Inflammatory macrophage treated with lipopolysaccharide for 4 hours (primary cell): Measurements from ENCODE around the gene CDR2.

Experiments
- DNase-seq: peaks from one replicate; pipeline ENCODE4 v3.0.0-alpha.2; 2020

The CDR2 gene

DNA sequence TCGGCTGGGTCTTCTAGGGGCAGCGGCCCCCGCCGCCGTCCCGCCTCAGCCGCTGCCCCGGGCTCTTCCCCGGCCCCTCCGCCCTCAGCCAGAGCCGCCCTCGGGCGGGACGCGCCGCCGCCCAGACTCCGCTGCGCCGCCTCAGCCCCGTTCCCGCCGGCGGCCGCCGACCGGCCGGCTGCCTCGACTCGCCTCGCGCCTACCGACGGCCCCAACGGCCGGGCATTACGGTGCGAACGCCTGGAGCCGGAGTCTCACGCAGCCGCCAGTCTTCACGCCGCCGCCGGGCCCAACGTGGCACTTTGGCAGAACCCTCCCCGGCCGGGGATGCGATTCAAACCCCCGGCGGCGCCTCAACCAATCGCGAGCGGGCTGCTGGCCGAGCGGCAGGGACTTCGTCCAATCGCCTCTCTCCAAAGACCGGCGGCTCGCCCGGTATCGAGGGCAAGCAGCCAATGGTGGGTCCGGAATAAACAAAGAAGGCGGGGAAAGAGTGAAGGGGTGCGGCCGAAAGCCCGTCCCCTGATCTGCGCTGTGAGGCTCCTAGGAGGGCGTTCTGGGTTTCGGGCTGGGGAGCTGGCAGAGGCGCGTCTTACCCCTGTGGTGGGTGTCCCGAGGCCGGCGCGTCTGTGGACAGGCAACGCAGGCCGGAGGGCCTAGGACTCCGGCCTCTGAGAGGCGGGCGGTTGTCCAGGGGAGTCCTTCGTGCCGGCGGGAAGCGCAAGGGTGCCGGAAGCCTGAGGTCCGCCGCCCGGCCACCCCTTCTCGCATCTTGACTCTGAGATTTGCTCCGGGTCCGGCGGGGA is at the start of gene CDR2:
TSS of gene CDR2 (minus strand) at position 309 of the 806 bp plus-strand sequence. CDS start 310 bp downstream, outside the sequence.
- peak; percentile 98 for DNase-seq

DNA sequence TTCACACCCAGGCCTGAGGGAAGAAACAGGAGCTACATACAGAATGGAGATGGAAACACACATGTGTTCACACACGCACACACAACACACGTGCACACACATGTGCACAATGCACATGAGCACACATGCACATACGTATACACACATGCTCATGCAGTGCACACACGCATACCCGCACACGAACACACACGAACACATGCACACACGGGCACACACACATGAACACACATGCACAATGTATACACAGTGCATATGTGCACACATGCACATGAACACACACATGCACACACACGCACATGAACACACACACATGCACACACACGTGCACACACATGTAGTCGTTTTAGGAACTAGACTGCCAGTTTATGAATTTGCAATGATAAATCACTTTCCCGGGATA is 49.3 kb upstream of the CDR2 start:
- no peak for DNase-seq

DNA sequence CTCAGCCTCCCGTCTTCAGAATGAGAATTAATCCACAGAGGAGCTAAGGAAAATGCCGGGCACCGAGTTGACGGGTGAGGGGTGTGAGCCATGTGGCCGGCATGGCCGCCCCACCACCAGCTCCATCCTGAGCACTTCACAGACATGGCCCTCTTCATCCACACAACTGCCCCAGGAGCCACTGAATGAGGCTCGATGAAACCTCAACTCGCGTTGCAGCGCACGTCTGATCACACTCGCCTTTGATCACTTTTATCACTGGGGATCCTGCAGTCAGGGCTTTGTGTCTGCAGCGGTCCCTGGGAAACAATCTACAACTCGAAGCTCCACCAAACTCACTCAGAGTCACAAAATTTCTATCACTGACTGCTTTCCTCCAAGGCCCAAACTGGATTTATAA is 46.7 kb upstream of the CDR2 start:
- DNase-seq: no peak

DNA sequence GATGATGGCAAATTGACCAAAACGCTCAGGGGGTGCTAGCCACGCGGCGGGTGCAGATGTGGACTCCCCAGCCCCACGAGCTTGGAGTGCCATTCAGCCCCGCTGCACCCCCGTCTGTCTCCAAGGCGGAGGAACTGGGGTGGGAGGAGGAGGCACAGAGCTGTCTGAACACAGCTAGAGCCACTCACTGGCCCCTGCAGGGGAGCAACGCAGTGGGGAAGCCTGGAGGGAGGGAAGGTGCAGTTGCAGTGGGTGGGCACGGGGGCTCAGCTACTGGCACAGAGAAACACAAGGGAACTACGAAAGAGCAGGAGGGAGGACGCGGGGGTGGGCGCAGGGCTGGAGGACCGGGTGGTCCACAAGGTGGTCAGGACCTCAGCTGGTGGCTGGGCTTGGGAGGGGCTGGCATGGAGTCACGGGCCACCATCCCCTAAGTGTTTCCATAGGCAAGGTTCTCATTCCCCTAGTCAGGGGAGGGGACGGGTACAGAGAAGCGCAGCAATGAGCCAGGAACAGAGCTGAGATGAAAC is 46.3 kb upstream of the CDR2 start:
- no peak for DNase-seq

DNA sequence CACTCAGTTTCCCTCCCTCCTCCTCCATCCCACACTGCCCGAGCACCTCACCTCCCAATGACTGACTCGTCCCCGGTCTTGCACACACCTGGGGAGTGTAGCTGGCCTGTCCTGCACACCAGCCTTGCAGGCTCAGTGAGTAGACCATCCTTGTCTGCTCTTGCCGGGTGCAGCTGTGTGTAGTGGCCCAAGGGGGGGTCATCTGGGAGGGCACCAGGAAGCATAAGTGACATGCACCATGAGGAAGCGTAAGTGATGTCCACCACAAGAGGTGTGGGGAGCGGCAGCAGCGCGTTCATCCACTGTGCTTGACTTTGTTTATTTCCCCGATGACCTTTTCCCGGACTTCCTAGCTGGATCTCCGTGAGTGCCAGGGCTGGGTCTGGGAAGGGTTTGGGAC is 45.5 kb upstream of the CDR2 start:
- DNase-seq: no peak

DNA sequence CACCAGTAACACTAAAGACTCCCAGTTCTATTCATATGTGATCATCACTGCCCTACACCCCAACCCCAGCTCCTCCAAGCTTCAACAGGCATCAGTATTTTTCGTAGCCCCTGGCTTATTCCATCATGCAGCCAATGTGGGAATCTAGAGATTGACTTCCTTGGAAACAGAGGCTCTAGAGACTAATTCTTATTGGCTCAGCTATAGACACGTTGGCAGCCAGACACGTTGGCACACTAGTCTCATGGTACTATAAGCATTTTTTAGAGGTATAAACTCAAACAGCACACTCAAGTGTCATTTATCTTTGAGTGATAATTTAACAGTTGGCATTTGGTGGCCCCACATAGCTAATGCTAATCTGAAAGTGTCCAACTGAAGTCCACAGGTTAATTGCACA is 44.4 kb upstream of the CDR2 start:
- no peak for DNase-seq

DNA sequence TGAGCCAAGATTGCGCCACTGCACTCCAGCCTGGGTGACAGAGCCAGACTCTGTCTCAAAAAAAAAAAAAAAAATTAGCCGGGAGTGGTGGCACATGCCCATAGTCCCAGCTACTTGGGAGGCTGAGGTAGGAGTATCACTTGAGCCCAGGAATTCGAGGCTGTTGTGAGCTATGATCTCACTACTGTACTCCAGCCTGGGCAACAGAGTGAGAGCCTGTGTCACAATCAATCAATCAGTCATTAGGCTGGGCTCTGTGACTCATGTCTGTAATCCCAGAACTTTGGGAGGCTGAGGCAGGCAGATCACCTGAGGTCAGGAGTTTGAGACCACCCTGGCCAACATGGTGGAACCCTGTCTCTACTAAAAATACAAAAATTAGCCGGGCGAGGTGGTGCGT is 43.4 kb upstream of the CDR2 start:
- DNase-seq: peak; percentile 23

DNA sequence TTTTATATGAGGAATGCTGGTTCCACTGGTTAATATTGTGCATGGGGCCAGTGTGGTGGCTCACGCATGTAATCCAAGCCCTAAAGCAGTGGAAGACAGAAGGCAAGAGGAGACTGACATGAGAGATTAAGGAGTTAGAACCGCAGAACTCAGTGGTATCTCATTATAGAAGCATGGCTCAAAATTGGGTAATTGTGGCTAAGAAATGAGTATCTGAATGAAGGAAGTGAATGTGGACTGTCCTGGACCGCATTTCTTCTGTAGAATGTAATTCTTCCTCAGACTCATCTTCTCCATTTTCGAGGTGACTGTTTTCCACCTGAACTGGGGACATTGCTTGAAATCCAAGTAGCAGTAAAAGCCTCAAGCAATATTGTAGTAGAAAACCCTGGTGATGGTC is 42.6 kb upstream of the CDR2 start:
- peak; percentile 36 for DNase-seq

DNA sequence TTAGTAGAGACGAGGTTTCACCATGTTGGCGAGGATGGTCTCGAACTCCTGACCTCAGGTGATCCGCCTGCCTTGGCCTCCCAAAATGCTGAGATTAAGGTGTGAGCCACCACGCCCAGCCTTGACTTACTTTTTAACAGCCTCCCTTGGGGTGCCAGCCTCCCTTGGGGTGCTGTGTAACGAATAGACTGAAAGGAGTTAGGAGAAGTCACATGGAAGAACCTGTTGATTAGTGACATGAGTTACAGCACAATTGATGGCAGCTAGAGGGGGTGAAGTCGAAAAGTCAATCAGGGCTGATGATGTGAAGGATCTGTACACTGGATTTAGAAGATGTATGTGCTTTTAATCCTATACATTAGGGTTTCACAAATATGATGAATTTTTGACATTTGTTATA is 39.4 kb upstream of the CDR2 start:
- no peak for DNase-seq

DNA sequence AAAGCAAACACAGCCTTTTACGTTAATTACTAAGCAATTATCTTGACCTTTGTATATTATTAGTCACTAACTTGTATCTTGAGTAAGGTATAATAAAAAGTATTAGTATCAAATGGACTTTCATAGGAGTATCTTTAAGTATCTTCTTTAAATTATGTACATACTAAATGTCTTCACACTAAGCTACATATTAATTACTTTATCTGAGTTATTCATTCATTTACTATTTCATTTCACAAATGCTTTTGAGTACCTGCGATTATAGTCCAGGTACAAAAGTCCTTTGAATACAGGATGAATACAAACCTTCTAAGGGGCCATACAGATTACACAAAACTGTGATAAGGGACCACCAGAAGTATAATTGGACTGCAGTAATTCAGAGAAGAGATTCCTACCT is 33.1 kb upstream of the CDR2 start:
- no peak for DNase-seq

DNA sequence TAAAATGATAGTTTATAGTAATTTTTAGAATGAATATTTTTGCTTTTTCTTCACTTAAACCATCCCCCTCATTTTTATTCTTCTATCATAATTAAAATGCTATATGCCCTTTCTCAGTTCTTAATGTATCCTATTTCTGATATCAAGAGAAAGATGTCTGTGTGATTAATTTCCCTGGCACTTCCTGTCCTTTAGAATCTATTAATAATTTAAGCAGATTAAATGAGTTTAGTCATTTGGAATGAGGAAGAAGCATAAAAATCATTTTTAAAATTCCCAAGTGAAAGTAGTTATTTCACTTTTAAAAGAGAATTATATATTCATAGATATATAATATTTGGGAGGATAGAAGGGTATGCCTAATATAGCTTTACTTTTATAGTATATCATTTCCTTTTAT is 27.8 kb upstream of the CDR2 start:
- DNase-seq: no peak

DNA sequence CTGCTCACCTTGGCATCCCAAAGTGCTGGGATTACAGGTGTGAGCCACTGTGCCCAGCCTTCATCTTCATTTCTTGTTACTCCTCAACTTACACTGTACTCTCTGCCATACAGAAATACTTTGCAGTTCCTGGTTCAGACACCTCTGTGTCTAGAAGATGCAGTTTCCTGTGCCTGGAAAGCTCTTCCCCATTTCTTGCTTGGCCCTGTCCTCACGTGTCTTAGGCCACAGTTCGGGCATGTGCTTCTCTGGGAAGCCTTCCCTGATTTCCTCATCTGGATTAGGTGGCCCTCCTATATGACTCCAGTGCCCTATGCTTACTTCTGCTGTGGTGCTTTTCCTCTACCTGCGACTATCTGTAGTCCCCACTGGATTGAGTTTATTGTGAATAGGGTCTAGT is 26.5 kb upstream of the CDR2 start:
- peak; percentile 64 for DNase-seq

DNA sequence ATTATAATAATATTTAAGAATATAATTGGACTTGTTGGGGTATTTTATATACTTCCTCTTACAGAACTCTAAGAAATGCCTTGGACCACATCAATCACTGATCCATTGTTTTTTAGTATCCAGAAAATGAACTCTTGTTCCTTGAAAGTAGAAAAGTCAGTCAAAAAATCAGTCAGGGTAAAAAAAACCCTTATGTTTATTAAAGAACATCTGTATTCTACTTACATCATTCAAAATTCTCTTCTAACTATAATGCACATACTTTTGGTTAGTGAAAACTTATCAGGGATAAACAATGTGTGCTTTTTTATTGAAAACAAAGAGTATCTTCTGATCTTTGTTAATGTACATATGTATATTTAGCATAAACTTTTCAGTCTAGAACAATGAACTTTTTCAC is 23.5 kb upstream of the CDR2 start:
- no peak for DNase-seq

DNA sequence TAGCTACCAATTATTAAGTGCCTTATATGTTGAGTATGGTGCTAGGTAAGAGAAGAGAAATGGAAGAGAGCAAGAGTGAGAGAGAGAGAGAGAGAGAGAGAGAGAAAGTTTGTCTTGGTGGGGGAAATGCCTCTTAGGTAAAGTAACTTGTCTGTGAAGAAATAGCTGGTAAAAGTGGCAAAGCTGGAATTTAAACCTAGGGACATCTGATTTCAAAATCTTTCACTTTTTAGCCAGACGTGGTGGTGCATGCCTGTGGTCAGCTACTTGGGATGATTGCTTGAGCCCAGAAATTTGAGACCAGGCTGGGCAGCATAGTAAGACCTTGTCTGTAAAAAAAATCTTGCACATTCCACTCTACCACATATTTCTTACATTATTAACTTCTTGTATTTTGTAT is 23.0 kb upstream of the CDR2 start:
- no peak for DNase-seq

DNA sequence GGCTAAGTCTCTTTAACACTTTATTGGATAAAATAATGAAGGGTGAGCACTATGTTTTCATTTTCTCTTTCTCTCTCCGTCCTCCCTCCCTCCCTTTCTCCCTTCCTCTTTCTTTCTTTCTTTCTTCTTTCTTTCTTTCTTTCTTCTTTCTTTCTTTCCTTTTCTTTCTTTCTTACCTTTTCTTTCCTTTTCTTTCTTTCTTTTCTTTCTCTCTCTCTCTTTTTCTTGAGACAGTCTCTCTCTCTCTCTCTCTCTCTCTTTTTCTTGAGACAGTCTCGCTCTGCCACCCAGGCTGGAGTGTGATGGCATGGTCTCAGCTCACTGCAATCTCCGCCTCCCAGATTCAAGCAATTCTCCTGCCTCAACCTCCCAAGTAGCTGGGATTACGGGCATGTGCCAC is 21.5 kb upstream of the CDR2 start:
- DNase-seq: no peak

DNA sequence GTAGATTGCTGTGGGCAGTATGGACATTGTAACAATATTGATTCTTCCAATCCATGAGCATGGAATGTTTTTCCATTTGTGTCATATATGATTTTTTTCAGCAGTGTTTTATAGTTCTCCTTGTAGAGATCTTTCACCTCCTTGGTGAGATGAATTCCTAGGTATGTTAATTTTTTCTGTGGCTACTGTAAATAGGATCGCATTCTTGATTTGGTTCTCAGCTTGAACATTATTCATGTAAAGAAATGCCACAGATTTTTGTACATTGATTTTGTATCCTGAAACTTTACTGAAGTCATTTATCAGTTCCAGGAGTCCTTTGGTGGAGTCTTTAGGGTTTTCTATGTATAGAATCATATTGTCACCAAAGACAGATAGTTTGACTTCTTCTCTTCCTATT is 19.7 kb upstream of the CDR2 start:
- no peak for DNase-seq

DNA sequence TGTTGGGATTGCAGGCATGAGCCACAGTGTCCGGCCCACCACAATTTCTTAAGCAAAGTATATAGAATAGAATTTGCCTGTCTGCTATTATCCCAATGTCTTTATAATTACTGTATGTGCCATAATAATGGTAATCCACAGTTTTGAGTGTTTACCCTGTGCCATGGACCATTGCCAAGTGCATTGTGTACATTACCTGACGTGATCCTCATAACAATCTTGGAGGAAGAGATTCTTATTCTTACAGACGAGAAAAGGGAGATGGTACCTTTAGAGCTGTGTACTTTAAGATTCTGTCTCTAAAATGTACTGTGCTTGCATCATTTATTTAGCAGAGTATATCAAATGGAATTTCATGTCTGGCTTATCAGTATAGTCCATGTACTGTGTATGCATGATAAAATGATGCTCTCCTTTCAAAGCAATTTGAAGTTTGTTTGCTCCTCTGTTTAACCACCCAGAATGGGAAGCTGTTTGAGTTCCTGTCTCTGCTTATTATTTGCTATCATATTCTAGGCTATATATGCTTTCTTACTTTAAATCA is 13.8 kb upstream of the CDR2 start:
- DNase-seq: no peak

DNA sequence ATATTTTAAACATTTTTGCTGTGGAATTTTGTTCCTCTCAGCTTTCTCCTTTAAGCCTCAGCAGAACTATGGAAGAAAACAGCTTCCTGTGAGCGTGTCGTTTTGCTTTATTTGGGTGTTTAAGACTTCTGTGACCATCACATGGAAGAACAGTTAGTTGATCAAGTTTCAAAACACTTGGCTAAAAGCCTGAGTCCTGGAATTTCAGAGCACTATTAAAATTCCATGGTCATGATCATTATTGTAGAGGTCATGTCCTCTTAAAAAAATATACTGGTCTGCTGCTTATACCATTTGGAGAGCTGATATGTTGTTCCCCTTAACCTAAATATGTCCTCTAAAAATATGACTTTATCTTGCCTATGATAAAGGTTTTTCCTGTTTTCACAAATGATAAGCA is 12.6 kb upstream of the CDR2 start:
- DNase-seq: no peak

DNA sequence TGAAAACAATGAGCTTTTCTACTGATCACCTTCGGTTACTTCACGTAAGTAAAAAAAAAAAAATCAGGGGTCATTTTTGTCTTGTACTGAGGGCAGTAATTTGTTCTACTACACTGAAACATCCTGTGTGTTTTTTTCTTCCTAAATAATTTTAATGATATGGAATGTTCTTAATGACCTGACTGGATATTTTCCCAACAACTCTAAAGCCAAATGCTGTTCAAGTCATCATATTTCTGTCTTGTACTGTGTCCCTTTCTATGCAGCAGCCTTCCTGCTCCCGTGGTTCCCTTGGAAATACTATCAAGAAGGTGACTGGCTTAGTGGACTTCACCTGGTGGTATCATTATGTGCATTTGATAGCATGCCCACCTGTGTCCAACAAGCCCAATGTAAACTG is 10.8 kb upstream of the CDR2 start:
- no peak for DNase-seq

DNA sequence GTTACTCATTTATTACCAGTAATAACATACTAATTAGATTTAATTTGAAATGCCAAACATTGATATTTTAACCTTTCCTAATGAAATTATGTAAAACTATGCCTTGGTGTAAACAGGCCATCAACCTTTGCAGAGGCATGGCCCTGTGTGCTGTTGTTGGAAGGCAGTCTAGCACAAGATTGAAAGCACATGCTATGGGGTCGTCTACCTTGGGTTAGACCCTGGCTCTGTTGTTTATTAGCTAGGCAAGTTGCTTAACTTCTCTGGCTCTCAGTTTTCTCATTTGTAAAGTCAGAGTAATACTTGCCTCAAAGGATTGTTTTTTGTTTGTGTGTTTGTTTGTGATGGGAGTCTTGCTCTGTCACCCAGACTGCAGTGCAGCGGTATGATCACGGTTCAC is 9.4 kb upstream of the CDR2 start:
- DNase-seq: no peak

DNA sequence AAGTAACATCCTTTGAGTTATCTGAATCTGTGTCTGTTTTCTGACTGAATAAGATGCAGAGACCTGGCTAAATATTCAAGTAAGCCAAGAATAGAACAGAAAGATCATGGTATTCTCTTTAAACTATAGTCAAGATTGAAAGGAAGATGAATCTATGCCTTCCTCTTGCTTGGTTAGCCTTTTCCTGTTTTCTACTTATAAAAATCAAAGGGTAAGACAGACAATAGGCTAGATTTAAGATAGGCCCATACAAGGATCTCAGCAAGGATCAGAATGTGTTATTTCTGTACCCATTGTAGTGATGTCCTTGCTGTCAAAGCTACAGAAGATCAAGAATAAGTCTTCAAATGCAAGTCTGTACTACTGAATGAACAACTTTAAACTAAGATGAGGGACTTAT is 7.0 kb upstream of the CDR2 start:
- no peak for DNase-seq

DNA sequence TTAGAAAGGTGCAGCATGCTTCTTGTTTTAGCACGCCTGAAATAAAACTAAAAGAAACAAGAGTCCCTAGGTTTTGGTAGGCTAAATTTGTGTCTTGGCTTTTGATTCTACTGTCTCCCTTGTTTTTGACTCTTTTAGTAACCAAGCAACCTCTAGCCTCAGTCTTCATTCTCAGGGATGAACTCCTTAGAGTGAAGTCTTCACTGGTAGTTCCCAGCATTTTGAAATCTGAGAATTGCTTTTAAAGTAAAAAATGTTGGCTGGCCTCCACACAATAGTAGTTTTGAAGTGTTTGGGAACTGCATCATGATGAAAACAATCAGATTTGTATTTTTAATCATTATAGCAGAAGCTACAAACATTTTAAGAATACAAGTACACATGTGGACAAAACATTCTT is 6.1 kb upstream of the CDR2 start:
- no peak for DNase-seq

DNA sequence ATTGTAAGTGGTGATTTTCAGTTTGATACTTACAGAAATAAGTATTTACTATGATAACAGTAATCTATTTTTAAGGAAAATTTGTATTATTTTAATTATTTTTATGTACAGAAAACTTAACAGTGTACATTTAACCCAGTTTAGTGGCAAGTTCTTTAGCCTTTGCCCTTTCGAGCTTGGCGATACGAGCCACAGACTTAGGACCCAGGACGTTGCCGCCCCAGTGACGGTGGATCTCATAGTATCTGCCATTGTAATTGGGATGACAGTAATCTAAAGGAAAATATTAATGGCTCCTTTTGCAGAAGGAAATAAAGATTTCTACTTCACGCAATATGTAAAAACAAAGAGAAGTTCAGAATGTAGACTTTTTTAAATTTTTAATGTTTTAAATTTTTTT is 5.2 kb upstream of the CDR2 start:
- no peak for DNase-seq

DNA sequence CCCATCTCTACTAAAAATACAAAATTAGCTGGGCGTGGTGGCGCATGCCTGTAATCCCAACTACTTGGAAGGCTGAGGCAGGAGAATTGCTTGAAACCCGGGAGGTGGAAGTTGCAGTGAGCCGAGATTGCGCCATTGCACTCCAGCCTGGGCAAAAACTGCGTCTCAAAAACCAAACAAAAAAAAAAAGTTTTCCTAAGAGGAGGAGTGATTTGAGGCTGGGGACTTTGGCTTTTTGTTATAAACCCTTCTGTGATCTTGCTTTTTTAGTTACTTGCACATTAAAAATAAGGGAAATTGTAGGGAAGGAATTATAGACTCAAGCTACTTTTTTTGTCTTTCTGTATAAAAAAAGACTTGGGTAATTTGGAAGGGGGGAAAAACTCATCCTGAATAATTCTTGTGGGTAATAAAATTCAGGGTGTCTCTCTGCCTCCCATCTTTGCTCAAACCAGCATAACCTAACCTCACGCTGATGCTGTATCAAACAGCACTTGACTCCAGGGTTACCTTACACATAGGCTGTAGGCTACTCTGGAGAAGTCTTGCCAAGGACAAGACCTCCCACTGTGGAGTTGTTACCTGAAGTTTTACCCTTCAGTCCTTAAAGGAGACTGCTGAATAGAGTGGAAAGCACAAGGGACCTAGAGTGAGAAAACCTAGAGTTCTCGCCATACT is 1.7 kb upstream of the CDR2 start:
- no peak for DNase-seq
